ENCODE results near the gene WNT5B.

DNA sequence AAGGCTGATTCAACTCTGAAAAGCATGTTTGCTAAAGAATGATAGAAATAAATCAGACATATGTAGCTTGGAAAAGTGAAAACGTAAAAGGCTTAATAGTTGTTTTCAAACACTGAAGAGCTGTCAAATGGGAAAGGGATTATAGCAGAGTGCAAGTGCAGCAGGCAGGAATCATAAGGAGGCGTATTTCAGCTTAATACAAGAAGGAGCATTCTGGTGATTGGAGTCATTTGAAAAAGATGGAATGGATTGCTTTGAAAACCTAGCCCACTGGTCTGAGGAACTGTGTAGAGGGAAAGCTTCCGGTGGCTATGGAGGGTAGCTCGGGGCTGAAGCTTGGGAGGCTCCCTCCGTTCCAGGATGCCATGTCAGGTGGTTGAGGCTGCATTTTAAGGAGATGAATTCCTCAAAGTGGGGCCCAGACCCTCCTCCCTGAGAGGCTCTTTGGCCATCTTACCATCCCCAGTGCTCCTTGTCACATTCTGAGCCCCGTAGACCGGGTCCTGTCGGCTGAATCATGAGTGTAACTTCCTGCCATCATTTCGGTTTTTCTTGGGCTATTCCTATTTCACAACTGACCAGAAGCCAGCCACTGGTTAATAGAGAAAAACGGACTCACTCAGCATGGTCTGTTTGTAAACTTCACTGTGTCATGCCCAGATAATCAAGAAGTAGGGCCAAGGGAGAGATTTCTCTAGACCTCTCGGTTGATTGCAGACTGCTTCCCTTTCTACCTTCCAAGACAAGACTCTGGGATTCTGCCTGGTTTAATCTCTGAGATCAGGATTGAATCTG is 6.5 kb downstream of the WNT5B start:
- TF ChIP-seq, protein P1, sequence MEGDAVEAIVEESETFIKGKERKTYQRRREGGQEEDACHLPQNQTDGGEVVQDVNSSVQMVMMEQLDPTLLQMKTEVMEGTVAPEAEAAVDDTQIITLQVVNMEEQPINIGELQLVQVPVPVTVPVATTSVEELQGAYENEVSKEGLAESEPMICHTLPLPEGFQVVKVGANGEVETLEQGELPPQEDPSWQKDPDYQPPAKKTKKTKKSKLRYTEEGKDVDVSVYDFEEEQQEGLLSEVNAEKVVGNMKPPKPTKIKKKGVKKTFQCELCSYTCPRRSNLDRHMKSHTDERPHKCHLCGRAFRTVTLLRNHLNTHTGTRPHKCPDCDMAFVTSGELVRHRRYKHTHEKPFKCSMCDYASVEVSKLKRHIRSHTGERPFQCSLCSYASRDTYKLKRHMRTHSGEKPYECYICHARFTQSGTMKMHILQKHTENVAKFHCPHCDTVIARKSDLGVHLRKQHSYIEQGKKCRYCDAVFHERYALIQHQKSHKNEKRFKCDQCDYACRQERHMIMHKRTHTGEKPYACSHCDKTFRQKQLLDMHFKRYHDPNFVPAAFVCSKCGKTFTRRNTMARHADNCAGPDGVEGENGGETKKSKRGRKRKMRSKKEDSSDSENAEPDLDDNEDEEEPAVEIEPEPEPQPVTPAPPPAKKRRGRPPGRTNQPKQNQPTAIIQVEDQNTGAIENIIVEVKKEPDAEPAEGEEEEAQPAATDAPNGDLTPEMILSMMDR (IDR thresholded peaks at IDR 0.05; ENCODE audit: insufficient read depth, low read length, poor library complexity, severe bottlenecking), result no peak
- TF ChIP-seq EZH2phosphoT487 (conservative IDR thresholded peaks at IDR 0.05; ENCODE audit: low read length), result no peak
